Measurements from ENCODE around the gene AXL.

DNA sequence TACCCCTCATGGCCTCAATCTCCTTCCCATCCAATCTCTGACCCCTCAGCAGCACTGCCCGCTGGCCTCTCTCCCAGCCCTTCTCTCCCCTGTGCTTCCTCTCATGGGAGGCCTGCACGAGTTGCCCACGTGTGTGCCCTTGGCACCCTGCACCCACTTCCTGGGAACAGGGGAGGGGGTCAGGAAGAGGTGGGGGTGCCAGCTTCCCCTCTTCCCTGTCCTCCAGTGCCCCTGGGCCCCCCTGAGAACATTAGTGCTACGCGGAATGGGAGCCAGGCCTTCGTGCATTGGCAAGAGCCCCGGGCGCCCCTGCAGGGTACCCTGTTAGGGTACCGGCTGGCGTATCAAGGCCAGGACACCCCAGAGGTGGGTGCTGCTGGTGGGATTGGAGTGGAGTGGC lies 19.2 kb downstream of the AXL start:
- no peak for TF ChIP-seq POLR2A (IDR thresholded peaks at IDR 0.05)
- TF ChIP-seq, protein P1, sequence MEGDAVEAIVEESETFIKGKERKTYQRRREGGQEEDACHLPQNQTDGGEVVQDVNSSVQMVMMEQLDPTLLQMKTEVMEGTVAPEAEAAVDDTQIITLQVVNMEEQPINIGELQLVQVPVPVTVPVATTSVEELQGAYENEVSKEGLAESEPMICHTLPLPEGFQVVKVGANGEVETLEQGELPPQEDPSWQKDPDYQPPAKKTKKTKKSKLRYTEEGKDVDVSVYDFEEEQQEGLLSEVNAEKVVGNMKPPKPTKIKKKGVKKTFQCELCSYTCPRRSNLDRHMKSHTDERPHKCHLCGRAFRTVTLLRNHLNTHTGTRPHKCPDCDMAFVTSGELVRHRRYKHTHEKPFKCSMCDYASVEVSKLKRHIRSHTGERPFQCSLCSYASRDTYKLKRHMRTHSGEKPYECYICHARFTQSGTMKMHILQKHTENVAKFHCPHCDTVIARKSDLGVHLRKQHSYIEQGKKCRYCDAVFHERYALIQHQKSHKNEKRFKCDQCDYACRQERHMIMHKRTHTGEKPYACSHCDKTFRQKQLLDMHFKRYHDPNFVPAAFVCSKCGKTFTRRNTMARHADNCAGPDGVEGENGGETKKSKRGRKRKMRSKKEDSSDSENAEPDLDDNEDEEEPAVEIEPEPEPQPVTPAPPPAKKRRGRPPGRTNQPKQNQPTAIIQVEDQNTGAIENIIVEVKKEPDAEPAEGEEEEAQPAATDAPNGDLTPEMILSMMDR (IDR thresholded peaks at IDR 0.05) = no peak

Data from Peyer's patch (tissue), 4 donors.